ENCODE results near the gene ORAI1.
"Not testable (repeated sequence)": the region's sequence is repeated elsewhere in the genome, so short reads cannot be mapped to it uniquely, and the experiment has no call there.

ORAI1 gene

DNA sequence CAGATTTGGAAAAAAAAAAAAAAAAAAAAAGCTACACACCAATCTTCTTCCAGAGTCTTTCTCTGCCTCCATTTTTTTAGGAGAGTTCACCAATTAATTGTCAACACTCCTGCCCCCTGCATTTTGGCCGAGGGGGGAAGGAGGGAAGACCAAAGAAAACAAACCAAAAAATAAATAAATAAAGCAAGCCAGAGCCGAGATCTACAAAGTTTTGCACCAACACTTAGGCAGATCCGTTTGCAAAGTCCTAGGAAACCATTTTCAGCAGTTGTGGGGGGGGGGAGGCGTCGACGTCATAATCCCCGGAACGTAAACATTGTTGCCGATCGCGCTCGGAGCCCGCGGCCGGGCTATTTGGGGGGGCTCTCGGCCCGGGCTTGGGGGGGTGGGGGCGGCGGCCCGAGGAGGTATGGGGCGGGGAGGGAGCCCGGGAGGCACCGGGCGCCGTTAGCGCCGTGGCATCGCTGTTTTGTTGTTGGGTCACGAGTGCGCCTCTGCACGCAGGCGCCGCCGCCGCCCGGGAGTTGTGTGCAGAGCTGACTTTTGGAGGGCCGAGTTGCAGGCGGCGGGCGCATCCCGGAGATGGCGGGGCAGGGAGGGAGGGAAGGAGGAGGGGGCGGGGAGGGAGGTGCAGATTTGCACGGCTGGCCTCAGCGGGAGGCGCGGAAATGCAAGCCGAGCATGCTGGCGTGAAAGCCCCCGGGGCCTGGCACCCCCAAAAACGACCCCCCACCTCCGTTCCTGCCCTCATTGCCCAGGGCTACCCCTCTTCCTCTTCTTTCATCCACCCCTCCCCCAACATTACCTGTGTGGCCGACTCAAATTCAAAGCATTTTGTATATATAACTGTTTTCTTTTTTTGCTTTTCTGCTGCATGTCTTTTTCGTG, 46.1 kb upstream of the ORAI1 start:
- TF ChIP-seq, protein P1, sequence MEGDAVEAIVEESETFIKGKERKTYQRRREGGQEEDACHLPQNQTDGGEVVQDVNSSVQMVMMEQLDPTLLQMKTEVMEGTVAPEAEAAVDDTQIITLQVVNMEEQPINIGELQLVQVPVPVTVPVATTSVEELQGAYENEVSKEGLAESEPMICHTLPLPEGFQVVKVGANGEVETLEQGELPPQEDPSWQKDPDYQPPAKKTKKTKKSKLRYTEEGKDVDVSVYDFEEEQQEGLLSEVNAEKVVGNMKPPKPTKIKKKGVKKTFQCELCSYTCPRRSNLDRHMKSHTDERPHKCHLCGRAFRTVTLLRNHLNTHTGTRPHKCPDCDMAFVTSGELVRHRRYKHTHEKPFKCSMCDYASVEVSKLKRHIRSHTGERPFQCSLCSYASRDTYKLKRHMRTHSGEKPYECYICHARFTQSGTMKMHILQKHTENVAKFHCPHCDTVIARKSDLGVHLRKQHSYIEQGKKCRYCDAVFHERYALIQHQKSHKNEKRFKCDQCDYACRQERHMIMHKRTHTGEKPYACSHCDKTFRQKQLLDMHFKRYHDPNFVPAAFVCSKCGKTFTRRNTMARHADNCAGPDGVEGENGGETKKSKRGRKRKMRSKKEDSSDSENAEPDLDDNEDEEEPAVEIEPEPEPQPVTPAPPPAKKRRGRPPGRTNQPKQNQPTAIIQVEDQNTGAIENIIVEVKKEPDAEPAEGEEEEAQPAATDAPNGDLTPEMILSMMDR (IDR thresholded peaks at IDR 0.05; ENCODE audit: low read depth, low read length, missing control alignments): no peak
- DNase-seq (ENCODE audit: extremely low read depth, low read depth): no peak
- H3K4me3 ChIP-seq (replicated peaks; ENCODE audit: low read depth, low read length): peak overlapping the region; percentile 45

DNA sequence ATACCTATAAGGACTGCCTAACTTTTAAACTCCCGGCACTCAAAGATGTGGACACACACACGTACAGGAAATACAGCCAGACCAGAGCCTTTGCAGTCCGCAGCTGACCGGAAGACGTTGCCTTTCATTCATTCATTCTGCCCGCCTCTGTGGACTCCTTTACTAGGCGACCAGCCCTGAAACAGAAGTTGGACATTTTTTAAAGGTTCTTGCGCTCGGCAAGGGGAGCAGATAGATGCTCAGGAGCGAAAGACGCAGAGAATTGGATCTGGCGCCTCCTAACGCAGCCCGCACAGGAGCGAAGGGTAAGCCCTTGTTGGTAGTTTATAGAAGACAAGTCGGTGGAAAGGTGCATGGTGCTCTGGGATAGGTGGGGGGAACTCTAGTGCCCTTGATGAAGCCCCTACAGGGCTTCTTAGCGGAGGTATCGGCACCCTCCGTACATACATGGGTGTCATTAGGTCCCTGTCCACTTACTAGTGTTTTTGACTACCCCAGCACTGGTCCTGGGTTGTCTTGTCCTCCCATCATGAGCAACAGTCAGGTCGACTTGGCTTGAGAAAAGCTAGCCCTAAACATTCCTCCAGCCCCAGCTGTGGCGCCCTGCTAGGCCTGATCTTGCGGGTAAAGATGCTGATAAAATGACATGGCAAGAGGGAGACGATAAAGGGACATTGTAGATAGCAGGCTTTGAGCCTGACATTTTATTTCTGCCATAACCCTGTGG, 45.2 kb upstream of the ORAI1 start, which contains the start of gene KDM2B:
Gene KDM2B (minus strand): TSS at position 65 of the 727 bp plus-strand sequence. CDS start 112 bp downstream, outside the sequence.
- TF ChIP-seq, protein P1 (IDR thresholded peaks at IDR 0.05; ENCODE audit: low read depth, low read length, missing control alignments): no peak
- H3K4me3 ChIP-seq (replicated peaks; ENCODE audit: low read depth, low read length): peak within 1 kb of the TSS; percentile 45
- DNase-seq (ENCODE audit: extremely low read depth, low read depth): no peak

DNA sequence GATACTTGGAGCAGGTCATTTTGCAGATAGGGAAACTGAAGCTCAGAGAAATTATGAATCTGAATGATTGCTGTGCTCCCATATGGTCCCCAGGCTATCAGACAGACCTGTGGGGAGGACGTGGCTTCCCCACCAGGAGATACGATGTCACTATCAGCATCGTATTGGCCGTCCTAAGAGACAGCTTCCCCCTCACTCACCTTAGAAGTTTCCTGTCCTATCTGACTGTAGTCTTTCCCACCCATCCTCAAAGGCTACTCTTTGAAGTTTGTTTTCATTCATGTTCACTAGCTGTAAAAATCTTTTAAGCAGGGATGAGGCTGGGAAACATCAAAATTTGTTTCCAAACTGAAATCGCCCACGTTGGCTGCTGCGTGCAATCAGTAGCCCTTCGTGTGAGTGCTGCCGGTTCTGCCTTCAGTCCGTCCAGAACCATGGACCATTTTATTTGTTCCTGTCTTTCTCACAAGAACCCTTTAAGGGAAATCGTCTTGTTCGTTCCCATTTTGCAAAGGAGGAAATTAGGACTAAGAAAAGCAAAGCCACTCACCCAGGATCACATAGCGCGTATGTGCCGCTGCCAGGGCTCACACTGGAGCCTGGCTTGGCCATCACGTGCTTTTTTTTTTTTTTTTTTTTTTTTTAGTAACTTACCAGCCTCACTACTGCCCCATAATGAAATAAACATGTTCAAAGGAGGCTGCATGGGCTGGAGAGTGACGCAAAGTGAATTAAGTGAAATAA, 44.5 kb upstream of the ORAI1 start:
- no peak for DNase-seq (ENCODE audit: extremely low read depth, low read depth)
- TF ChIP-seq, protein P1 (IDR thresholded peaks at IDR 0.05; ENCODE audit: low read depth, low read length, missing control alignments): no peak
- peak overlapping the region; percentile 45 for H3K4me3 ChIP-seq (replicated peaks; ENCODE audit: low read depth, low read length)

DNA sequence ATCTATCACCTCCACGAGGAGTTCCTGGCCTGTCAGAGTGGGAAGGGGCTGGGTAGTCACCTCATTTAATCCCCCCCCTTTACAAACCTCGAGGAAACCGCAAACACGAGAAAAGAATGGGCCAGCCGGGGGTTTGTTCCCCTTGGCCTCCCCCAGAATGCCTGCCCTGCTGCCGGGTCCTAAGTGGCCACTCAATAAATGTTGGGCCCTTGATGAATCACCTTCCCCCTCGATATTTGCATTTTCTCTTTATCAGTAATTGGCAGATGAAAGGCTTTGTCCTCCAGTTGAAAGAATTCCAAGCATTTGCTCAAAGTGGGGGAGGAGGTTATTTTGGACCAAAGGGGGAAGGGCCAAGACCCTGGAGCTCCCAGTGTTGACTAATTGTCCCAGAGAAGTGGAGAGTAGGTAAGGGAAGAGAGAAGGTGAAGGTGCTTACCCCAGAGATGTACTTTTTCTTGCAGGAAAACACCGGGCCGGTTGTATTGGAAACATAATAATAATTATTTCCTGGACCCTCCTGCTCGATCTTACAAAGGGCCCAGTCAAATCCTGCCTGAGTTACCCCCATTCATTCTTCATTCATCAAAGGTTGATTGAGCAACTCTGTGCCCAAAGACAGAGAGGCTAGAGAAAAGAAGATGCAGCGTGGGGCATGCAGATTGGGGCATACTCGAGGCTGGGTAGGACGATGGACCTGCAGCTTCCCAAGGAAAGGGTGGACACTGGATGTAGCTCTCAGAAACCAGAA, 43.6 kb upstream of the ORAI1 start:
- peak overlapping the region; percentile 45 for H3K4me3 ChIP-seq (replicated peaks; ENCODE audit: low read depth, low read length)
- TF ChIP-seq, protein P1 (IDR thresholded peaks at IDR 0.05; ENCODE audit: low read depth, low read length, missing control alignments): no peak
- DNase-seq (ENCODE audit: extremely low read depth, low read depth): no peak

DNA sequence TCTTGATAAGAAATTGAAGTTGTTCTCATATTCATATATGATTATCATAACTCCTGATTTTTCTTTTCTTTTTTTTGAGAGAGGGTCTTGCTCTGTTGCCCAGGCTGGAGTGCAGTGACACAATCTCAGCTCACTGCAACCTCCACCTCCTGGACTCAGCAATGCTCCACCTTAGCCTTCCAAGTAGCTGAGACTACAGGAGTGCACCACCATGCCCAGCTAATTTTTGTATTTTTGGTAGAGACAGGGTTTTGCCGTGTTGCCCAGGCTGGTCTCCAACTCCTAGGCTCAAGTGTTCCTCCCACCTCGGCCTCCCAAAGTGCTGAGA, 43.0 kb upstream of the ORAI1 start:
- not testable (repeated sequence) for H3K4me3 ChIP-seq (replicated peaks; ENCODE audit: low read depth, low read length); DNase-seq (ENCODE audit: extremely low read depth, low read depth)

DNA sequence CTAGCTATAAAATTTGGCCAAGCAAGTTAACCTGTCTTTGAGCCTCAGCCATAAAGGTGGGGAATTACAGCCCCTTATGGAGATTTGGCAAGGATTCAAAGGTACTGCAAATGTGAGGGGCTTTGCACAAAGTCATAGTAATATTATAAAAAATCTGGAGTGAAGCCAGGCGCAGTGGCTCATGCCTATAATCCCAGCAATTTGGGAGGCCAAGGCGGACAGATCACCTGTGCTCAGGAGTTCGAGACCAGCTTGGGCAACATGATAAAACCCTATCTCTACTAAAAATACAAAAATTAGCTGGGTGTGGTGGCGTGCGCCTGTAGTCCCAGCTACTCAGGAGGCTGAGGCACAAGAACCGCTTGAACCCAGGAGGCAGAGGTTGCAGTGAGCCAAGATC, 41.4 kb upstream of the ORAI1 start:
- H3K4me3 ChIP-seq (replicated peaks; ENCODE audit: low read depth, low read length); DNase-seq (ENCODE audit: extremely low read depth, low read depth): not testable (repeated sequence)

DNA sequence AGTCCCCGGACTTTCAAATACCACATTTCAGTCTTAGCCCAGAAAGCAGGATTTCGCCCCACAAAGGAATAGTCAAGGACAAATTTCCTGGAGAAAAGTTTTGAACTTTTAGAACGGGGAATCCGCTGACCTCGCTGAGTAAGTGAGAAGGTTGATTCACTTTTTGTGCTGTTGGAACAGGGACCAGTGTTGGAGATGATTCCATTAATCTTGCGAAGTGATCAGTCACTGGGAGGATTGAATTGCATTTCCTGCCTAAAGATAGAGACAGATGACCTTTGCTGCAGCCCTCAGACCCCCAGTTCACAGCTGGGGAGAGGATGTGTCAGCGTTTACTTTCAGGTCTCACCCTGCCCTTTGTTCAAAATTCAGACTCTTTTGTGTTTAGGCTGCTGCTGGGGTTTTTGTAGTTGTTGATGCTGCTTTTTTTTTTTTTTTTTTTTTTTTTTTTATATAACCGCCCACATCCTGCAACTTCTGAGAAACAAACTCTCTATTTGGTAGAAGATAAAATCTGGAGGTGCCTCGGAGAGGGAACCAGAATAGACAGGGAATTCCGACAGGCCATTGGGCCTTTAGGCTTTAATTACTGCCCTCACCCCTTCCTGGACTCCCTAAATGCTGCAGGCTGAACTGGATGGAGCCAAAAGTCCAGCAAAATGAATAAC, 35.7 kb upstream of the ORAI1 start:
- TF ChIP-seq, protein P1 (IDR thresholded peaks at IDR 0.05; ENCODE audit: low read depth, low read length, missing control alignments): no peak
- DNase-seq (ENCODE audit: extremely low read depth, low read depth): no peak
- H3K4me3 ChIP-seq (replicated peaks; ENCODE audit: low read depth, low read length): peak overlapping the region; percentile 27
